GM12878 (cell line): ENCODE measurements around the gene SORL1. TPM values are rescaled to one million over a fixed set of nuclear protein-coding genes. Genes with fewer than 3 reads are reported as not detected.

Experiments
- BHLHE40 ChIP-seq, 2 experiments: fragments of 450-650 bp in 1 of 2; IDR thresholded peaks; 2 replicates each; pipeline ENCODE4 v1.6.1; 2011 to 2017; ENCODE audit warnings: low read depth in 2 of 2, borderline replicate concordance in 1 of 2, improper control_type of control experiment in 1 of 2, low read length in 1 of 2, mild to moderate bottlenecking in 1 of 2
- CBFB ChIP-seq: IDR thresholded peaks from 2 replicates; pipeline ENCODE4 v1.6.1; 2016; ENCODE audit warnings: antibody characterized with exemption, low read depth
- ETV6 ChIP-seq, 2 experiments: fragments of 450-650 bp in 1 of 2; IDR thresholded peaks in 1 of 2; conservative IDR thresholded peaks in 1 of 2; 2 replicates each; pipeline ENCODE4 v1.6.1; 2014; ENCODE audit warnings: antibody characterized with exemption in 1 of 2, borderline replicate concordance in 1 of 2, low read depth in 1 of 2, mild to moderate bottlenecking in 1 of 2, moderate library complexity in 1 of 2
- FOXM1 ChIP-seq: IDR thresholded peaks from 2 replicates; pipeline ENCODE4 v1.6.1; 2012; ENCODE audit warnings: low read depth, mild to moderate bottlenecking, inconsistent platforms, low read length, moderate library complexity
- GATAD2B ChIP-seq: fragments of 450-650 bp; conservative IDR thresholded peaks from 2 replicates; pipeline ENCODE4 v1.6.1; 2017; ENCODE audit warnings: low read depth, mild to moderate bottlenecking, moderate library complexity
- SUPT20H ChIP-seq: IDR thresholded peaks from 2 replicates; pipeline ENCODE4 v1.6.1; 2011; ENCODE audit warnings: low read depth, mild to moderate bottlenecking, low read length, moderate library complexity, borderline replicate concordance; ENCODE audit not compliant: control insufficient read depth
- ZBTB4 ChIP-seq: fragments of 450-650 bp; formaldehyde crosslinking; IDR thresholded peaks from 2 replicates; pipeline ENCODE4 v1.4.0; 2022; ENCODE audit warnings: mild to moderate bottlenecking, moderate library complexity
- ZBTB40 ChIP-seq: fragments of 450-650 bp; IDR thresholded peaks from 2 replicates; pipeline ENCODE4 v1.6.1; 2016; ENCODE audit warnings: mild to moderate bottlenecking, moderate library complexity, borderline replicate concordance
- polyA plus RNA-seq, 11 experiments: library from polyadenylated mRNA; depleted of rRNA in 4 of 11; unstranded in 6 of 11; stranded (reverse) in 5 of 11; fragments of >200 nt; fragmentation: Nextera tagmentation in 4 of 11; fragmentation: Illumina TruSeq in 1 of 11; extraction: Ambion mirVana in 4 of 11; extraction: Trizol in 1 of 11; gene quantifications; 1 replicate in 1 of 11; 2 replicates in 10 of 11; pipeline versions ENCODE4 v1.2.1 to v1.2.3, GENCODE V29; 2011 to 2016; ENCODE audit warnings: inconsistent platforms in 2 of 11, missing spikeins in 2 of 11, low read depth in 1 of 11
- total RNA-seq, 4 experiments: library from RNA; depleted of rRNA in 3 of 4; stranded (reverse); fragments of >200 nt in 3 of 4; fragmentation: Illumina TruSeq in 1 of 4; extraction: Trizol in 1 of 4; gene quantifications; 2 replicates each; pipeline versions ENCODE4 v1.2.1 to v1.2.3, GENCODE V29; 2013 to 2021

Gene SORL1
- total and polyA plus RNA-seq, 10 of the 15 experiments (the other 5 are each of a cell fraction or from before 2014, with no cell fraction given) = 20.2 to 107 (median 59.9) TPM

DNA sequence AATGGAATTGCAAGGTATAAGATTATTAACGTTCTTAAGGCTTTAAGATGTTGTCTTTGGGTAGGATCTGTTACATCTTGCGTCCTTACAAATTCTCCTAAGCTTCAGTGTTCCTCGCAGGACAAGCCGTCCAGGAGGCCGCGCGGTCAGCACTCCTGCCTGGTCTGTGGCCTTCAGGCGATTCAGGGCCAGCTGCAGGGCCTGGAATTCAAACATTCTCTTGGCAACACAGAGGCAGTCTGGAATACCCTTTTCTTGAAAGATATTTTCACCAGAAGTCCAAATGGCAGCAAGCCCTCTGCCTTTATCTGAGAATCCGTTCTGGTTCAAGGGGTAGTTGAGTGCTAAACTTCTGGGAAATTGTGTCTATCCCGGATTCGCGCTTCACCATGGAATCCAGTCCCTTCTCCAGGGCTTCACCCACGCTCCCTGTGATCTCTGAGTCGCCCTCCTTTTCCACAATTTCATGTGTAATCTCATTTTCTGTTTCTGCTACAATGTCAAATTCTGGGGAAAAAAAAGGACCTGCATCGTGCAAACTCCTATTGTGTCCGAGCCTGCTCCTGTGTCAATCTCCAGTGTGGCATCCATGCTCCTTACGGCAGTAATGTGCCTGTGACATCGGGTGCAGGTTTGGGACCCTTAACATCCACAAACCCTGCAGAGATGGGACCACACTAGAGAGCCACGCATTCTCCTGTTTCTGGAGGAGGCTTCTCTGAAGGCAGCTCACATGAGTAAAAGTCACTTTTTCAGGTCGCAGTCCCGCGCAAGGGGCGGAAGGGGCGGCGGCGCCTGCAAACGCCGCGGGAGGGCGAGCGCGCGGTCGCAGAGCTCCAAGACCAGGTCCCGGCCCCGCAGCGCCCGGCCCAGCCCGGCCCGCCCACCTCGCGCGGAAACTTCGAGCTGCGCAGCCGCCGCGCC, 25.4 kb upstream of the SORL1 start (continued):
- TF ChIP-seq ZBTB40 = no peak
- no peak for TF ChIP-seq ZBTB4 (CRISPR knock-in tag)
- TF ChIP-seq FOXM1 = no peak
- TF ChIP-seq ETV6 (conservative IDR thresholded peaks at IDR 0.05 in 1 of 2, IDR thresholded peaks at IDR 0.05 in 1 of 2; ENCODE audit: borderline replicate concordance in 1 of 2, low read depth in 1 of 2) = no peak
- TF ChIP-seq BHLHE40 (IDR thresholded peaks at IDR 0.05; ENCODE audit: borderline replicate concordance in 1 of 2, low read depth in 2 of 2, low read length in 1 of 2) = peak in 1 of 2 experiments; percentile 51; a peak in 3 of 4 replicates
- no peak for TF ChIP-seq CBFB
- TF ChIP-seq GATAD2B = peak; percentile 61; the same call in 1 of the 2 replicates
- TF ChIP-seq SUPT20H = no peak
- TF ChIP-seq, all 136 proteins: peak for 8
